ENCODE data around the gene TTLL8. TPM values are rescaled to one million over a fixed set of nuclear protein-coding genes. Genes with fewer than 3 reads are reported as not detected.

The TTLL8 gene
- total and polyA plus RNA-seq, 12 donors = not detected

- 56 to 63% (median 61%) methylated on average over 23 to 46 of the region's 46 CpGs for WGBS, 4 donors
- peaks cover 42% of the 10 kb centered on the region for H3K27me3 ChIP-seq
- no peak overlapping the region for H3K4me3 ChIP-seq
- no peaks in the 10 kb centered on the region for H3K9me3 ChIP-seq (replicated peaks in 1 of 3)
- no peak for DNase-seq
- no peak overlapping the region for H3K27ac ChIP-seq
- H3K4me1 ChIP-seq (replicated peaks in 1 of 2) = no peaks in the 10 kb centered on the region
- TF ChIP-seq POLR2A (IDR thresholded peaks at IDR 0.05) (no peak), CTCF (IDR thresholded peaks at IDR 0.05) (no peak)
- no peaks in the 10 kb centered on the region for H3K36me3 ChIP-seq (replicated peaks in 1 of 2)
- intact Hi-C loops (cut with DNase I) = no loop called here
Observed at GRCh38 chr22:50009765-50010675, 48.1 kb downstream of the TTLL8 start.

GRCh38 chr22:50009251-50009650, 48.8 kb downstream of the TTLL8 start:
- no peak for DNase-seq
- peaks cover 34% of the 10 kb centered on the region for H3K27me3 ChIP-seq
- H3K27ac ChIP-seq = no peak overlapping the region
- intact Hi-C loops (cut with DNase I) = no loop called here
- WGBS, 4 donors = 87 to 93% (median 89%) methylated on average over 5 to 16 of the region's 16 CpGs
- H3K36me3 ChIP-seq (replicated peaks in 1 of 2) = no peaks in the 10 kb centered on the region
- TF ChIP-seq CTCF (IDR thresholded peaks at IDR 0.05) (no peak), POLR2A (IDR thresholded peaks at IDR 0.05) (no peak)
- H3K4me1 ChIP-seq (replicated peaks in 1 of 2) = no peaks in the 10 kb centered on the region
- H3K9me3 ChIP-seq (replicated peaks in 1 of 3) = no peaks in the 10 kb centered on the region
- H3K4me3 ChIP-seq = no peak overlapping the region

GRCh38 chr22:50008151-50009040, 49.7 kb downstream of the TTLL8 start:
- Histone ChIP-seq H3K27ac (no peak overlapping the region), H3K4me1 (replicated peaks in 1 of 2) (no peaks in the 10 kb centered on the region), H3K9me3 (replicated peaks in 1 of 3) (no peaks in the 10 kb centered on the region), H3K27me3 (peaks cover 29% of the 10 kb centered on the region), H3K4me3 (no peak overlapping the region), H3K36me3 (replicated peaks in 1 of 2) (no peaks in the 10 kb centered on the region)
- intact Hi-C loops (cut with DNase I) = no loop called here
- TF ChIP-seq POLR2A (IDR thresholded peaks at IDR 0.05) (no peak), CTCF (IDR thresholded peaks at IDR 0.05) (no peak)
- WGBS, 4 donors = 82 to 90% (median 86%) methylated on average over 17 to 24 of the region's 24 CpGs
- no peak for DNase-seq

- intact Hi-C loops (cut with DNase I) = no loop called here
- Histone ChIP-seq H3K27ac (no peak overlapping the region), H3K4me3 (no peak overlapping the region), H3K9me3 (replicated peaks in 1 of 3) (no peaks in the 10 kb centered on the region), H3K27me3 (peaks cover 19% of the 10 kb centered on the region), H3K4me1 (replicated peaks in 1 of 2) (no peaks in the 10 kb centered on the region), H3K36me3 (replicated peaks in 1 of 2) (no peaks in the 10 kb centered on the region)
- TF ChIP-seq CTCF (IDR thresholded peaks at IDR 0.05) (no peak), POLR2A (IDR thresholded peaks at IDR 0.05) (no peak)
- WGBS, 4 donors = 73 to 95% (median 91%) methylated on average over 3 of the region's 3 CpGs
- DNase-seq = no peak
Observed at GRCh38 chr22:50007057-50007511, 51.0 kb downstream of the TTLL8 start.
